ENCODE measurements around the gene CCDC194. TPM values are rescaled to one million over a fixed set of nuclear protein-coding genes. Genes with fewer than 3 reads are reported as not detected.

Gene CCDC194
- total RNA-seq, 2 experiments from 2014 or later = 4.7 to 4.8 TPM

DNA sequence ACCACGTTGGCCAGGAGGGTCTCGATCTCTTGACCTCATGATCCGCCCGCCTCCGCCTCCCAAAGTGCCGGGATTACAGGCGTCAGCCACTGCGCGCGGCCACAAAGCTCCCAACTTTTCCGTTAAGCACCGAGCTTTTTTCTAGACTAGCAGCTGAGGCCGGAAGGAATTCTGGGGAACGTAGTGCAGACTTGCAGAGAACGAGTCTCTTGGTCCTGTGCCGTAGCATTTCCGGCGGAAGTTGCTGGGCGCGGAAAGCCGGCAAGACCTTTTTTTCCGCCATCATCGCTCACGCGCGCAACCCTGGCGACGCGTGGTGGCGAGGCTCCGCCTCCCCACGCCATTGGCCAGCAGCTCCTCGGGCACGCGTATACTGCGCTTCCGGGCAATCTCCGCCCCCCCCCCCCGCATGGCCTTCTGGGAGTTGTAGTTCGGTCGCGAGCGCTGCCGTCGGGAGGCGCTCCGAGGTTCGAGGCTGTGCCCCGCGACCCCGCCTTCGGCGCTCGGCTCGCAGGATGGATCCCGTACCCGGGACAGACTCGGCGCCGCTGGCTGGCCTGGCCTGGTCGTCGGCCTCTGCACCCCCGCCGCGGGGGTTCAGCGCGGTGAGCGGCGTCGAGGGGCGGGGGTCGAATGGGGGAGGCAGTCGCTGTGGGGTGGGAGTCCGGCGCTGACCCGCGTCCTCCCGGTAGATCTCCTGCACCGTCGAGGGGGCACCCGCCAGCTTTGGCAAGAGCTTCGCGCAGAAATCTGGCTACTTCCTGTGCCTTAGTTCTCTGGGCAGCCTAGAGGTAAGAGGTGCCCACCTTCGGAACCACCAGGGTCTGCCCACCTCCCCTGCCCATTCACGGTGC, 25.9 kb upstream of the CCDC194 start, which contains the start of gene MVB12A:
Gene MVB12A, plus strand, starts transcription at position 427 of the 854 bp plus-strand sequence. Its CDS starts 89 bp downstream, at position 516.
- peak within 1 kb of the TSS; percentile 93 for H3K4me3 Mint-ChIP-seq

DNA sequence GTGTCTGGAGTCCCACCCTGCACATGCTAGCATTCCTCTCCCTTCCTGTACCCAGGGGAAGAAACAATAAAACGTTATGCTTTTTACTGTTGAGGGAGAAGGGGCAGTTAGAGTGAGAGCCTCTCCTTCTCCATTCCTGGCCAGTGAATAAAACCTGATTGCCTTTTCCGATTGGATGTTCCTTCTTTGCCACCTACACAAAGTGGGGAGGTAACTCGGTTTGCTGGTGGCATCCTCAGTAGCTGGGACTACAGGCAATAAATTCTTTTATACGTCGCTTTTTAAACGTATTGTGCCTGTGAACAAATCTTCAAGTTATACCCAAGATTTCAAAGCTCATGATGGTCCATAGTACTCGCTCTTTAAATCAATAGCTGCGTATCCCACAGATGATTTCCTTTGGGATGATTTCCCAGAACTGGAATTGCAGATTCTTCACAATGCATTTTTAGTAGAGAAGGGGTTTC, 25.2 kb upstream of the CCDC194 start:
- ChIA-PET CTCF (interaction anchor here (0.7 to 1.4 kb wide), 16 partner anchors 12 to 187 kb away, joined by 3 to 8 read pairs (median 3); partner anchors contain the start of genes BST2 and DDA1), POLR2A (interaction anchor here (0.6 to 3.4 kb wide), 6 partner anchors 13 to 175 kb away, joined by 3 to 36 read pairs (median 6); partner anchors contain the start of gene BST2)
- DNase-seq = no peak
- Mint-ChIP-seq H3K27me3 (ENCODE audit: low read depth) (no peaks in the 10 kb centered on the region), H3K4me3 (peak overlapping the region; percentile 93), H3K9me3 (ENCODE audit: insufficient read depth) (no peaks in the 10 kb centered on the region), H3K36me3 (ENCODE audit: low read depth) (peaks cover 37% of the 10 kb centered on the region), H3K27ac (peak overlapping the region; percentile 96), H3K4me1 (ENCODE audit: low read depth) (peaks cover 24% of the 10 kb centered on the region)
- no peak for ATAC-seq

More for the DNA sequence above, 25.9 kb upstream of the CCDC194 start, which contains the start of gene MVB12A:
- Mint-ChIP-seq H3K4me1 (ENCODE audit: low read depth) (peaks cover 28% of the 10 kb centered on the region), H3K9me3 (ENCODE audit: insufficient read depth) (no peaks in the 10 kb centered on the region), H3K36me3 (ENCODE audit: low read depth) (peaks cover 33% of the 10 kb centered on the region), H3K27me3 (ENCODE audit: low read depth) (no peaks in the 10 kb centered on the region), H3K27ac (peak within 1 kb of the TSS; percentile 96)
- peak; percentile 94 for ATAC-seq
- POLR2A ChIA-PET = interaction anchor here (0.6 to 3.4 kb wide), 7 partner anchors 14 to 176 kb away, joined by 3 to 36 read pairs (median 5); partner anchors contain the start of gene BST2
- peak; percentile 97 for DNase-seq
- CTCF ChIA-PET = interaction anchor here (0.6 to 1.4 kb wide), 17 partner anchors 13 to 186 kb away, joined by 3 to 8 read pairs (median 3); partner anchors contain the start of genes BST2 and DDA1

DNA sequence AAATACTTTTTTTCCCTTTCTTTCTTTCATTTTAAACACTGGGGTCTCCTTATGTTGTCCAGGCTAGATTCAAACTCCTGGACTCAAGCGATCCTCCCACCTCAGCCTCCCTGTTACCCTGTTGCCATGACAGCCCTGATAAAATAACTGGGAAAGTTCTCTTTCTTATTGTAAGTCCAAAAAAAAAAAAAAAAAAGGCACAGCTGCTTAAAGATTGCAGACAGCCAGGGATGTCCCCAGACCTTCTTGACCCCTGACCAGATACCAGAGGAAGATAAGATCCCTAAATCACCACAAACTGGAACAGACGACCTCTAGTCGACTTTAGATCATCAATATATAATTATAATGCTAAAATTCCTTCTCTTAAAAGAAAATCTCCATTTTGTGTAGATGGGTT, 24.7 kb upstream of the CCDC194 start:
- H3K27ac Mint-ChIP-seq = peak overlapping the region; percentile 96
- ChIA-PET POLR2A (interaction anchor here (1.4 to 3.4 kb wide), 2 partner anchors 13 to 16 kb away, joined by 6 to 36 read pairs; partner anchors contain the start of gene BST2), CTCF (interaction anchor here (0.9 to 1.4 kb wide), 7 partner anchors 12 to 53 kb away, joined by 3 to 8 read pairs (median 4); no protein-coding TSS in a partner anchor)
- H3K4me1 Mint-ChIP-seq (ENCODE audit: low read depth) = peaks cover 24% of the 10 kb centered on the region
- no peaks in the 10 kb centered on the region for H3K9me3 Mint-ChIP-seq (ENCODE audit: insufficient read depth)
- peak overlapping the region; percentile 93 for H3K4me3 Mint-ChIP-seq
- ATAC-seq = no peak
- H3K36me3 Mint-ChIP-seq (ENCODE audit: low read depth) = peaks cover 39% of the 10 kb centered on the region
- no peak for DNase-seq
- no peaks in the 10 kb centered on the region for H3K27me3 Mint-ChIP-seq (ENCODE audit: low read depth)

DNA sequence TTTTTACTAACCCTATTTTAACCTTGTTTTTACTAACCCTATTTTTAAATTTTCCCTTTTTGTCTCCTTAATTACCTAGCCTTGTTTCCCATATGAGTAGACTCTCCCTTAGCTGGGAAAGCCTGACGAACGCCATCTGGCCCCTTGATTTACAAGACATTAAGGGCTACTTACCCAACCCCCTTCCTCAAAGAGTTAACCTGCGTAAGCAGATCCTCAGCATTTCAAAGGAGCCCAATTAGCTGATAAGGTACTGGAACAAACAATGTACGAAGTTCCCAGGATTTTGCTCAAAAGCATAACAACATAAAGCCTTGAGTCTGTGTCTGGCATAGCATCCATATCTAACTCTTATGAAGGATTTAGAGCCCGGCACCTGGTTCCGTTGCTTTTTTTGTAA, 21.1 kb upstream of the CCDC194 start:
- CTCF ChIA-PET = no interaction called here
- Mint-ChIP-seq H3K4me3 (no peak overlapping the region), H3K4me1 (ENCODE audit: low read depth) (peaks cover 27% of the 10 kb centered on the region), H3K27me3 (ENCODE audit: low read depth) (no peaks in the 10 kb centered on the region), H3K27ac (no peak overlapping the region), H3K36me3 (ENCODE audit: low read depth) (peaks cover 50% of the 10 kb centered on the region), H3K9me3 (ENCODE audit: insufficient read depth) (no peaks in the 10 kb centered on the region)
- ATAC-seq (no peak), DNase-seq (no peak)
- POLR2A ChIA-PET = interaction anchor here (1.7 kb wide), 1 partner anchor 8 kb away, joined by 4 read pairs; no protein-coding TSS in a partner anchor

DNA sequence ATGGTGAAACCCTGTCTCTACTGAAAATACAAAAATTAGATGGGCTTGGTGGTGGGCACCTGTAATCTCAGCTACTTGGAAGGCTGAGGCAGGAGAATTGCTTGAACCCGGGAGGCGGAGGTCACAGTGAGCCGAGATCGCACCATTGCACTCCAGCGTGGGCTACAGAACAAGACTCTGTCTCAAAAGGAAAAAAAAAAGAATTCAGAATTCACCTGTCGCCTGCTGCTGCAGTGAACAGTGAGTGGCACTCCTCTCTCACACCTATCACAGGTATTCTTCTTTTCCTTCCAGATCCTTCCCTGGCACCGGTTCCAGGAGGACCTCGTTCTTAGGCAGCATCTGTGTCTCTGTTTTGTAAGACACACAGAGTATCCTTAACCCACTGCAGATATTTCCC, 20.1 kb upstream of the CCDC194 start:
- Mint-ChIP-seq H3K9me3 (ENCODE audit: insufficient read depth) (no peaks in the 10 kb centered on the region), H3K36me3 (ENCODE audit: low read depth) (peaks cover 52% of the 10 kb centered on the region), H3K4me3 (no peak overlapping the region), H3K4me1 (ENCODE audit: low read depth) (peaks cover 20% of the 10 kb centered on the region), H3K27ac (no peak overlapping the region), H3K27me3 (ENCODE audit: low read depth) (no peaks in the 10 kb centered on the region)
- POLR2A ChIA-PET = no interaction called here
- DNase-seq = no peak
- no peak for ATAC-seq
- CTCF ChIA-PET = no interaction called here

DNA sequence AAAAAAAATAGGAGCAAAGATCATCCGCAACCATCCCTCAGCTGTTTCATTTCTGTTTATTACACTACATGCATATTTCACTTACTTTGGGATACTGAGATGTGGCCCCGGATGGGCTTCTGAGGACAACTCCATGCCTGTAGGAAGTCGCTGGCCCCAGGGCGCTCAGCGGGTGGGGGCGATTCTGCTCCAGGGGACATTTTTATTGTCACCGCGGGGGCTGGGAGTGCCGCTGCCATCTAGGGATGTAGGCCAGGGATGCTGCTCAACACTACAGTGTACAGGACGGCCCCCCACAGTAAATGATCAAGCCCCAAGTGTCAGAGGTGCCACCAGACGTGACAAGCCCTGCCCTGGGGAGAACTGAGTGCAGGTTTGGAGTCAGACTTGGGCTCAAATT, 17.8 kb upstream of the CCDC194 start:
- Mint-ChIP-seq H3K27me3 (ENCODE audit: low read depth) (no peaks in the 10 kb centered on the region), H3K27ac (peak overlapping the region; percentile 15), H3K36me3 (ENCODE audit: low read depth) (peaks cover 53% of the 10 kb centered on the region), H3K4me3 (no peak overlapping the region), H3K4me1 (ENCODE audit: low read depth) (peaks cover 27% of the 10 kb centered on the region), H3K9me3 (ENCODE audit: insufficient read depth) (no peaks in the 10 kb centered on the region)
- ChIA-PET CTCF (interaction anchor here (1.4 kb wide), 1 partner anchor 36 kb away, joined by 3 read pairs; the partner anchor contains the start of gene TMEM221), POLR2A (no interaction called here)
- ATAC-seq (no peak), DNase-seq (no peak)

DNA sequence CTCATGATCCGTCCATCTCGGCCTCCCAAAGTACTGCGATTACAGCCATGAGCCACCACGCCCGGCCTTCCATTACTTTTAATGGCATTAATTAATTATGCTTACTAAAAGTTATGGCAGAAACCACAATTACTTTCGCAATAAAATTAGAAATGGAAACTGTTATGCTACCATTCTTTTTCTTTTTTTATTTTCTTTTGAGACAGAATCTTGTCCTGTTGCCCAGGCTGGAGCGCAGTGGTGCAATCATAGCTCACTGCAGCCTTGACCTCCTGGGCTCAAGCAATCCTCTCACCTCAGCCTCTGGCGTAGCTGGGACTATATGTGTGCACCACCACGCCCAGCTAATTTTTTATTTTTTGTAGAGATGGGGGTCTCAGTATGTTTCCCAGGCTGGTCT, 16.0 kb upstream of the CCDC194 start:
- Mint-ChIP-seq H3K36me3 (ENCODE audit: low read depth) (peaks cover 47% of the 10 kb centered on the region), H3K4me1 (ENCODE audit: low read depth) (peaks cover 31% of the 10 kb centered on the region), H3K27ac (no peak overlapping the region), H3K9me3 (ENCODE audit: insufficient read depth) (no peaks in the 10 kb centered on the region), H3K27me3 (ENCODE audit: low read depth) (no peaks in the 10 kb centered on the region), H3K4me3 (no peak overlapping the region)
- ChIA-PET CTCF (no interaction called here), POLR2A (no interaction called here)
- DNase-seq (no peak), ATAC-seq (no peak)

DNA sequence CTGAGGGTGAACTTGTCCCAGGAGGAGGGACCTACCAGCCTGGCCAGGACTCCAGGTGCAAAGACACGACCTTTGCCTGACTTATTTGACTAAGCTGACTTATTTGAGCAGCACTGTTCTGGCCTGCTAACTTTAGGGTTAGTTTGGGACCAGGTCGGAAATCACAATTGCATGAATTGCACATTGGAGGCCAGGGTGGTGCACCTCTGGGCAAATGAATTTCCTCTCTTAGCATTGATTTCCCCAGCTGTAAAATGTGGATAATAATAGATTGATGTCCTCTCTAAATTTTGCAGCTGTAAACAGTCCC, 12.8 kb upstream of the CCDC194 start:
- ChIA-PET CTCF (interaction anchor here (1.1 to 2.4 kb wide), 4 partner anchors 12 to 89 kb away, joined by 3 to 14 read pairs (median 6); partner anchors contain the start of gene CCDC194), POLR2A (interaction anchor here (0.6 to 3.1 kb wide), 6 partner anchors 9 to 116 kb away, joined by 3 to 36 read pairs (median 5); partner anchors contain the start of genes CCDC194 and MVB12A)
- DNase-seq (no peak), ATAC-seq (peak; percentile 3)
- Mint-ChIP-seq H3K4me3 (peak overlapping the region; percentile 86), H3K9me3 (ENCODE audit: insufficient read depth) (no peaks in the 10 kb centered on the region), H3K36me3 (ENCODE audit: low read depth) (peaks cover 44% of the 10 kb centered on the region), H3K4me1 (ENCODE audit: low read depth) (peaks cover 43% of the 10 kb centered on the region), H3K27me3 (ENCODE audit: low read depth) (no peaks in the 10 kb centered on the region), H3K27ac (peak overlapping the region; percentile 97)

DNA sequence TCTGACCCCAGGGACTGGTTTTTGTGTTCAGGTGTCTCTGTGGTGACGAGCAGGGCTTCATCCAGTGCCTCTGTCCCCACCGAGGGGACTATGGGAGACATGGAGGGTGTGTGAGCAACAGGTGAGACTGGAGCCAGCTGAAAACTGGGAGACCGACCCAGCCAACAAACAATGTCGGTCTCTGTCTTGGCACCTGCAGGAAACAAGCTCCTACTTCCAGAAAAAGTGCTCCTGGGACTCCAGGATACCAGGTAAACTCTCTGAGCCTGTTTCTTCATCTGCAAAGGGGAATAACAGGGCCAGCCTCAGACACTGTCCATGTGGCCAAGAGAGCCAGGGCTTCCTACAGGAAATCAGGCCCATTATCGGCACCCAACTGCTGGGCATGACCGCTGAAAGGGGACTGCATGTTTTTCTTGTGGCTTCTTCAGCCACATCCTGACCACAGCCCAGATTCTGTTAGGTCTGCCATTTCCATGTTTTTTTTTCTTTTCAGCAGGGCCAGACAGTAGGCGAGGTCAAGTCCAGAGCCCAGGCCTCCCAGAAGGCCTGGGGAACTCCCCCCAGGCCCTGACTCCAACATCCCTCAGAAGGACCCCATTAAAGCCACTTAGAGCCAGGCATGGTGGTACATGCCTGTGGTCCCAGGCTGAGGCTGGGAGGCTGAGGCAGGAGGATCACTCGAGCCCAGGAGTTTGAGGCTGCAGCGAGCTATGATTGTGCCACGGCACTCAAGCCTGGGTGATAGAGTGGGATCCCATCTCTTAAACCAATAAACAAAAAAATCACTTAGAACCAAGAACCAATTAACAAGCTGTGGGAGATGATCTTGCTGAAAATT, 12.3 kb upstream of the CCDC194 start:
- POLR2A ChIA-PET = interaction anchor here (0.6 to 3.1 kb wide), 13 partner anchors 10 to 441 kb away, joined by 3 to 36 read pairs (median 5); partner anchors contain the start of genes CCDC194, DDA1, JAK3 and MVB12A
- DNase-seq = peak; percentile 75

DNA sequence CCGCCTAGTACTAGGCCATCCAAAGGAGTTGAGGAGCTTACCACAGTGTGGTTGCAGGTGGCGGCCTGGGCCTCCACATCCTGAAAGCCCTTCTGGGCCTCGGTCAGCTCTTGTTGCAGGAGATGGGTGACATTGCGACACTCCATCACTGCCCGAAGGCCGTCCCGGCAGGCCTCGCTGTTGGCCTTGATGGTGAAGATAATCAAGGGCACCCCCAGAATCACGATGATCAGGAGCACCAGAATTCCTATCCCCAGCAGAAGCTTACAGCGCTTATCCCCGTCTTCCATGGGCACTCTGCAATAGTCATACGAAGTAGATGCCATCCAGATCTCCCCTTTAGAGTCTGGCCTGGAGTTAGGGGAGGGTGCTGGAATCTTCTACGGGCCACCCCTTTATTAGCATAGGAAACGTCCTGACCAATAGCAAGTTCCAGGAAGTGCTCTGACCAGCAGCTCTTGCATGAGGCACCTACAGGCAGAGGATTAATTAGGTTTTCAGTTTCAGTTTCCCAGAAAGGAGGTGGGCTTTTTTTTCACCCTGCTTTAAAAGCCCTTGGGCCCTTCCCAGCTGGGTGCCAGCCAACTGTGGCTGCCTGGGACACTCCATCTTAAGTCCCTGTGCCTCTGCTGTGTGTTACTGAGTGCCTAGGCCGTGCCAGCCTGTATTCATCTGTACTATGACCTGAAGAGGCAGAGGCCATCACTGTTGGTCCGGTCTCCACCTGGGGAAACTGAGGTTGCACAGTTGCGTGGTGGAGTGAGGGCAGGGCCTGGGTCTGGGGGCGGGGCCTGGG, 11.5 kb upstream of the CCDC194 start, which contains the start of gene BST2:
Gene BST2, minus strand, starts transcription at position 381 of the 796 bp plus-strand sequence. Its CDS starts 55 bp downstream, at position 326.
- H3K4me3 Mint-ChIP-seq = peak within 1 kb of the TSS; percentile 86
- POLR2A ChIA-PET = interaction anchor here (0.6 to 3.1 kb wide), 18 partner anchors 11 to 878 kb away, joined by 3 to 36 read pairs (median 4); partner anchors contain the start of genes CCDC194, DDA1, JAK3 and MVB12A
- peaks cover 50% of the 10 kb centered on the region for H3K36me3 Mint-ChIP-seq (ENCODE audit: low read depth)
- no peaks in the 10 kb centered on the region for H3K27me3 Mint-ChIP-seq (ENCODE audit: low read depth)
- ATAC-seq (peak; percentile 82), DNase-seq (peak; percentile 78)
- CTCF ChIA-PET = interaction anchor here (0.9 to 2.4 kb wide), 8 partner anchors 11 to 113 kb away, joined by 3 to 14 read pairs (median 4); partner anchors contain the start of genes CCDC194 and TMEM221
- peaks cover 42% of the 10 kb centered on the region for H3K4me1 Mint-ChIP-seq (ENCODE audit: low read depth)
- H3K9me3 Mint-ChIP-seq (ENCODE audit: insufficient read depth) = no peaks in the 10 kb centered on the region
- H3K27ac Mint-ChIP-seq = peak within 1 kb of the TSS; percentile 97

More for the DNA sequence above, 12.3 kb upstream of the CCDC194 start:
- no peaks in the 10 kb centered on the region for H3K27me3 Mint-ChIP-seq (ENCODE audit: low read depth)
- no peaks in the 10 kb centered on the region for H3K9me3 Mint-ChIP-seq (ENCODE audit: insufficient read depth)
- H3K27ac Mint-ChIP-seq = peak overlapping the region; percentile 97
- peaks cover 46% of the 10 kb centered on the region for H3K36me3 Mint-ChIP-seq (ENCODE audit: low read depth)
- CTCF ChIA-PET = interaction anchor here (1.0 to 2.4 kb wide), 6 partner anchors 12 to 90 kb away, joined by 3 to 14 read pairs (median 6); partner anchors contain the start of gene CCDC194
- H3K4me1 Mint-ChIP-seq (ENCODE audit: low read depth) = peaks cover 42% of the 10 kb centered on the region
- peak overlapping the region; percentile 86 for H3K4me3 Mint-ChIP-seq
- ATAC-seq = peak; percentile 20
